GM12878 (cell line): Measurements from ENCODE around the gene ST3GAL5. TPM values are rescaled to one million over a fixed set of nuclear protein-coding genes. Genes with fewer than 3 reads are reported as not detected.

Source experiments
- ATAC-seq: fragments of 200-7000 bp; cut with Tn5 transposase; 3 replicates; pipeline ENCODE4 v1.9.1; 2020; ENCODE audit warnings: mild to moderate bottlenecking, moderate library complexity
- BruUV-seq: library from RNA; stranded (reverse); fragments of 400-500 nt; replicated peaks from 2 replicates; lab custom pipeline; 2021; lab: Mats Ljungman, UMichigan
- CTCF ChIA-PET: fragments of 300-600 bp; sonication (Branson Sonifier 250); formaldehyde crosslinking; extraction: SDS; loops from one replicate; lab custom pipeline; 2021; ENCODE audit warnings: inconsistent platforms; lab: Yijun Ruan, JAX
- POLR2A ChIA-PET: fragments of 350-600 bp; formaldehyde crosslinking; extraction: SDS; loops from one replicate; lab custom pipeline; 2021; ENCODE audit warnings: inconsistent platforms; lab: Charles Lee
- RAD21 ChIA-PET: fragments of 300-600 bp; sonication (Branson Sonifier 250); formaldehyde crosslinking; loops from one replicate; lab custom pipeline; 2023; ENCODE audit warnings: antibody characterized with exemption; ENCODE audit not compliant: unreplicated experiment; lab: Charles Lee
- SMC1A ChIA-PET: fragments of 300-600 bp; sonication (Branson Sonifier 250); formaldehyde crosslinking; loops from one replicate; lab custom pipeline; 2023; ENCODE audit not compliant: unreplicated experiment, uncharacterized antibody; lab: Charles Lee
- DNase-seq: peaks from one replicate; pipeline ENCODE4 v3.0.0-alpha.2; 2011; ENCODE audit warnings: low read depth, low spot score
- FAIRE-seq: peaks from 3 replicates; lab custom pipeline; 2011; peaks lifted over from hg19 to GRCh38; lab: Jason Lieb, UNC
- H2AFZ ChIP-seq: 2 replicates; pipeline ENCODE4 v1.6.0; 2011; ENCODE audit warnings: low read depth, low read length, control low read depth; ENCODE audit not compliant: control insufficient read depth
- H3K27ac ChIP-seq: 2 replicates; pipeline ENCODE4 v1.5.1; 2011; ENCODE audit warnings: control low read depth; ENCODE audit not compliant: control insufficient read depth, insufficient read depth
- H3K27me3 ChIP-seq, 2 experiments: replicated peaks in 1 of 2; 2 replicates each; pipeline versions ENCODE4 v1.6.0 to v1.6.1; 2011; ENCODE audit warnings: low read length in 1 of 2; ENCODE audit not compliant: control insufficient read depth in 2 of 2, insufficient read depth in 2 of 2
- H3K36me3 ChIP-seq, 2 experiments: 2 replicates each; pipeline ENCODE4 v1.5.1; 2011; ENCODE audit warnings: low read length in 1 of 2; ENCODE audit not compliant: control insufficient read depth in 2 of 2, insufficient read depth in 2 of 2
- H3K4me1 ChIP-seq: 2 replicates; pipeline ENCODE4 v1.6.1; 2011; ENCODE audit warnings: mild to moderate bottlenecking, low read length, moderate library complexity, mixed read lengths; ENCODE audit not compliant: control insufficient read depth, insufficient read depth
- H3K4me2 ChIP-seq: 2 replicates; pipeline ENCODE4 v1.6.0; 2011; ENCODE audit warnings: control low read depth; ENCODE audit not compliant: control insufficient read depth, insufficient read depth
- H3K4me3 ChIP-seq: fragments of 200-600 bp; sonication (generic); 2 replicates; pipeline ENCODE4 v1.5.1; 2016
- H3K79me2 ChIP-seq: 2 replicates; pipeline ENCODE4 v1.6.0; 2011; ENCODE audit warnings: low read length; ENCODE audit not compliant: control insufficient read depth, insufficient read depth
- H3K9ac ChIP-seq: 2 replicates; pipeline ENCODE4 v1.8.0; 2011; ENCODE audit warnings: low read length, control low read depth, mixed read lengths; ENCODE audit not compliant: control insufficient read depth, insufficient read depth
- H3K9me3 ChIP-seq: replicated peaks from 3 replicates; pipeline ENCODE4 v1.5.1; 2011; ENCODE audit warnings: mild to moderate bottlenecking, low read length; ENCODE audit not compliant: control insufficient read depth, insufficient read depth
- H4K20me1 ChIP-seq: 2 replicates; pipeline ENCODE4 v1.6.0; 2011; ENCODE audit not compliant: control insufficient read depth, insufficient read depth
- BCL3 ChIP-seq: IDR thresholded peaks from 2 replicates; pipeline ENCODE4 v1.6.1; 2011; ENCODE audit warnings: borderline replicate concordance, low read depth, mild to moderate bottlenecking, moderate library complexity, low read length; ENCODE audit not compliant: insufficient read depth, poor library complexity, severe bottlenecking
- CHD2 ChIP-seq: IDR thresholded peaks from 2 replicates; pipeline ENCODE4 v1.6.1; 2011; ENCODE audit warnings: low read depth, low read length, improper control_type of control experiment, borderline replicate concordance
- E2F4 ChIP-seq: IDR thresholded peaks from 2 replicates; pipeline ENCODE4 v1.6.1; 2012; ENCODE audit warnings: low read depth, low read length, improper control_type of control experiment
- MAX ChIP-seq: IDR thresholded peaks from 2 replicates; pipeline ENCODE4 v1.6.1; 2012; ENCODE audit warnings: low read depth, low read length, improper control_type of control experiment
- MYB ChIP-seq: fragments of 150-350 bp; IDR thresholded peaks from 2 replicates; pipeline ENCODE4 v1.6.1; 2014; ENCODE audit warnings: mild to moderate bottlenecking, low read depth, low read length, borderline replicate concordance
- RFX5 ChIP-seq: IDR thresholded peaks from 2 replicates; pipeline ENCODE4 v1.6.1; 2011; ENCODE audit warnings: low read depth, low read length, improper control_type of control experiment
- SMAD5 ChIP-seq: IDR thresholded peaks from 2 replicates; pipeline ENCODE4 v1.6.1; 2016; ENCODE audit warnings: antibody characterized with exemption, low read depth
- ZBED1 ChIP-seq: IDR thresholded peaks from 2 replicates; pipeline ENCODE4 v1.6.1; 2016; ENCODE audit warnings: borderline replicate concordance
- ZSCAN29 ChIP-seq: fragments of 450-650 bp; IDR thresholded peaks from 2 replicates; pipeline ENCODE4 v1.6.1; 2017; ENCODE audit warnings: mild to moderate bottlenecking, moderate library complexity
- WGBS: methylation state at CpG from one replicate; pipeline ENCODE4 v1.1.6; 2016; ENCODE audit warnings: low lambda C conversion rate; ENCODE audit not compliant: insufficient replicate concordance, insufficient coverage; ENCODE audit errors: missing lambda C conversion rate; 5-methylcytosine and 5-hydroxymethylcytosine counted together
- in situ Hi-C: fragments of 300-500 bp; cut with MboI; formaldehyde crosslinking; loops from 9 replicates; pipeline ENCODE4 v1.14.3; 2018; ENCODE audit warnings: mixed read lengths
- intact Hi-C: fragments of 100-400 bp; cut with micrococcal nuclease; formaldehyde crosslinking; loops from one replicate; pipeline ENCODE4 v1.14.2; 2022; ENCODE audit not compliant: unreplicated experiment
- polyA plus RNA-seq, 11 experiments: library from polyadenylated mRNA; depleted of rRNA in 4 of 11; unstranded in 6 of 11; stranded (reverse) in 5 of 11; fragments of >200 nt; fragmentation: Nextera tagmentation in 4 of 11; fragmentation: Illumina TruSeq in 1 of 11; extraction: Ambion mirVana in 4 of 11; extraction: Trizol in 1 of 11; gene quantifications; 1 replicate in 1 of 11; 2 replicates in 10 of 11; pipeline versions ENCODE4 v1.2.1 to v1.2.3, GENCODE V29; 2011 to 2016; ENCODE audit warnings: inconsistent platforms in 2 of 11, missing spikeins in 2 of 11, low read depth in 1 of 11
- total RNA-seq, 4 experiments: library from RNA; depleted of rRNA in 3 of 4; stranded (reverse); fragments of >200 nt in 3 of 4; fragmentation: Illumina TruSeq in 1 of 4; extraction: Trizol in 1 of 4; gene quantifications; 2 replicates each; pipeline versions ENCODE4 v1.2.1 to v1.2.3, GENCODE V29; 2013 to 2021
- TF ChIP-seq, protein P1 (sequence below): IDR thresholded peaks from 2 replicates; pipeline ENCODE4 v1.6.1; 2011; ENCODE audit warnings: low read depth, low read length, improper control_type of control experiment, borderline replicate concordance

Gene ST3GAL5
- total and polyA plus RNA-seq, 10 of the 15 experiments (the other 5 are each of a cell fraction or from before 2014, with no cell fraction given), result 5.2 to 60.9 (median 10.2) TPM

DNA sequence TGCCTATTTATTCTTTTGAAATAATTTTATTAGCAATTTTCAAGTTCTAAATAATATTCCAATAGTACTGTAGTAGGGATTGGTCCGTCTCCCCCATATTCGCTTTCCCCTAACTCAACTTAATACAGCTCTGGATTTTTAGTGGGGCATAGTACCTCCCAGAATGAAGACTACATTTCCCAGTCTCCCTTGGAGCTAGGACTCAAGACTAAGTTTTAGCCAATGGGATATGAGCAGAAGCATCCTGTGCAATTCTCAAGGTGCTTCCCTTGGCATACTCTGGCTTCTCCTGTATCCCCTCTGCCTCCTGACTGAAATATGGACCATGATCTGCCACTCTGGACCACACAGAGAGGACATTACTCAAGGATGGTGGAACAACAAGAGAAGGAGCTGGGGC is 24.1 kb downstream of the ST3GAL5 start:
- Histone ChIP-seq H2AFZ (no peak overlapping the region), H3K9me3 (no peaks in the 10 kb centered on the region), H3K4me1 (peaks cover 26% of the 10 kb centered on the region)
- intact Hi-C loops, result no loop called here
- no peak for ATAC-seq
- POLR2A ChIA-PET, result interaction anchor here (0.8 to 3.6 kb wide), 7 partner anchors 9 to 462 kb away, joined by 3 to 14 read pairs (median 3); partner anchors contain the start of gene ST3GAL5
- 71% methylated on average over 2 of the region's 2 CpGs for WGBS
- CTCF ChIA-PET, result interaction anchor here (0.9 to 6.6 kb wide), 8 partner anchors 9 to 214 kb away, joined by 4 to 62 read pairs (median 4); partner anchors contain the start of gene ST3GAL5
- TF ChIP-seq MAX (no peak), BCL3 (no peak), ZBED1 (no peak), CHD2 (no peak), SMAD5 (no peak), MYB (no peak), E2F4 (no peak), ZSCAN29 (no peak), RFX5 (no peak)
- TF ChIP-seq, protein P1, sequence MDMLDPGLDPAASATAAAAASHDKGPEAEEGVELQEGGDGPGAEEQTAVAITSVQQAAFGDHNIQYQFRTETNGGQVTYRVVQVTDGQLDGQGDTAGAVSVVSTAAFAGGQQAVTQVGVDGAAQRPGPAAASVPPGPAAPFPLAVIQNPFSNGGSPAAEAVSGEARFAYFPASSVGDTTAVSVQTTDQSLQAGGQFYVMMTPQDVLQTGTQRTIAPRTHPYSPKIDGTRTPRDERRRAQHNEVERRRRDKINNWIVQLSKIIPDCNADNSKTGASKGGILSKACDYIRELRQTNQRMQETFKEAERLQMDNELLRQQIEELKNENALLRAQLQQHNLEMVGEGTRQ, result no peak
- TF ChIP-seq, all 136 proteins: peak for 0
- Histone ChIP-seq H3K36me3 (peaks cover 0 to 1% of the 10 kb centered on the region in 2 experiments; a peak in 1 of 4 replicates), H4K20me1 (no peaks in the 10 kb centered on the region), H3K27me3 (no peaks in the 10 kb centered on the region), H3K4me3 (no peak overlapping the region), H3K9ac (no peak overlapping the region), H3K27ac (no peak overlapping the region), H3K4me2 (no peak overlapping the region; the same call in 1 of the 2 replicates), H3K79me2 (no peaks in the 10 kb centered on the region)
- in situ Hi-C loops, result no loop called here
- SMC1A ChIA-PET, result interaction anchor here (0.8 to 6.3 kb wide), 10 partner anchors 9 to 235 kb away, joined by 3 to 112 read pairs (median 4); partner anchors contain the start of gene ST3GAL5
- BruUV-seq, result no TSS peak
- FAIRE-seq (no peak), DNase-seq (no peak)
- RAD21 ChIA-PET, result interaction anchor here (0.9 to 6.1 kb wide), 6 partner anchors 11 to 171 kb away, joined by 3 to 59 read pairs (median 5); partner anchors contain the start of gene ST3GAL5
